IPS-18c (cell line): ENCODE data around the gene NRM.
"Not testable (repeated sequence)": the region's sequence is repeated elsewhere in the genome, so short reads cannot be mapped to it uniquely, and the experiment has no call there.

Experiments
- H3K4me3 ChIP-seq: 2 replicates; pipeline ENCODE4 v1.7.0; 2013; ENCODE audit warnings: low read depth, mild to moderate bottlenecking, low read length, moderate library complexity; ENCODE audit not compliant: insufficient read depth
- H3K9me3 ChIP-seq: one replicate; pipeline ENCODE4 v1.6.1; 2013; ENCODE audit warnings: mild to moderate bottlenecking, low read length, moderate library complexity; ENCODE audit not compliant: control insufficient read depth, insufficient read depth

NRM gene

DNA sequence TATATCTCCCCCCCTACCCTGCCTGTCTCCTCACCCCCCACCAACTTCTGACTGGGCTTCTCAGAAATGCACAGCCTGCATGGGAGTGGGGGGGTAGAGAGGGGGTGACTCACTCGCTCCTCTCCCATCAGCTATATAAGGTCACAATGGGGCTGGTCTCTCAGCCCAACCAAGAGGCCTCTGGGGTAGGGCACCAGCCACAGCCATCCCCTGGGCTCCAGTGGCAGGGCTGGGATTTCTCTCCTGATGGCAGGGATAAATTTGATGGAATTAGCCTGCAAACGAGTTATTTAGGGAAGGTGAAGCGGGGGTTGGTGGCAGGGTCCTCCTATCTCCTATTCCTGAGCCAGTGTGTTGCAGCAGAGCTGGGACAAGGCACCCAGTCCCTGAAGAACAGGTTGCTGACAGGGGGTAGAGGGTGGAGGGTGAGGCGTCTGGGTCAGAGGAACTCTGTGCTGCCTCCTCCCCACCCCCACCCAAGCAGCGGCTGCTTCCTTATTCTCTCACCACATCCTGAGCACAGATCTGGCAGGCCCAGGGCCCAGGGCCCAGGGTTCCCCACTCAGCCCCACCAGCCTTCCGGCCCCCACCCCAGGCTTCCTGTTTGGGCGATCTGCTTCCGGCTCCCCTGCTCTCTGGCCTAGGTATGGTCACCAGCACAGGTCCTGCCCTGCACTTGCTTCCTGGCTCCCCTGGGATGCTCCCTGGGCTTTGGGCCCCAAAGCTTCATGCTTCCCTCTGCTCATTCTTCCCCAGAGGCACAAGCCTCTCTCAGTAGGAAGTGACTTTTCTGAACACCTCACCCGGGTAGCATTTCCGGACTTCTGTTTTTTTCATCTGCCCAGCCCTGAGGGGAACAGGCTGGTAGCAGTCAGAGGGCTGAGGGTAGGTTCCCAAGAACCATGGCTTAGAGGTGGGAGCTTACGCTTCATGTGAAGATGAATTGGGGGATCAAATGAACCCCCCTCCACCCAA, 8.4 kb downstream of the NRM start:
- Histone ChIP-seq H3K9me3 (peaks cover 2% of the 10 kb centered on the region), H3K4me3 (peak overlapping the region; percentile 34; the same call in 1 of the 2 replicates)

GRCh38 chr6:30681766-30682142, 9.0 kb downstream of the NRM start:
- Histone ChIP-seq H3K4me3 (no peak overlapping the region), H3K9me3 (peaks cover 2% of the 10 kb centered on the region)

DNA sequence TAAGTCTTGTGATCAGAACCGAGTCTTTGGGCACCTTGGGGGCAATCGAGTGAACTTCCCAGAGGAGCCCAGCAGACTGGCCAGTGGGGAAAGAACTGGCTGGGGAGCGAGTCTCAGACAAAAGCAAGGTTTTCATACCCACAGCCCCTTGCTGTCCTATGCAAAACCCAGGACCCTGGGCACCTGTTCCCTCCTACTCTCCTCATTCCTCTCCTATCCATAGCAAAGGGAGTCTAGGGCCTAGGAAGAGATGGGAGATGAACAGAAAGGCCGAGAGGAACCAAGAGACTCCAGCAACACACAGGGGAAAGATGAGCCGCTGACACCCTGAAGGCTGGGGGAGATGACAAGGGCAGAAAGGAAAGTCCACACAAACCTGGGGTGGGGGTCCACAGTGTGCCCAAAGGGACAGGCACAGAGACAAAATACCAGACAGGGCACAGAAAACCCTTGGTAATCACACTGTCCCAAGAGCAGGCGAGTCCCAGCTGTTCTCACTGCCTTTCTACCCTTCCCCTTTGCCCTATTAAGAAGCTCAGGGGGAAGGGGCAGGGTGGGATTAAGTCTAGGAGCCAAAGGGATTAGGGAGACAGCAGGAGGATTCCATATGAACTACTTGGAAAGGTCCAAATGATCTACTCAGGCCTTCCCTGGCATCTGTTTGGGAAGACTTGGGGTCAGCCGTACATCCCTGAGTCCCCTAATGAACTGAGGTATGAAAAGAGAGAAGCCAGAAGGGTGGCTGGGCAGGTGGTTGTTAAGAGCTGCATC, 10.8 kb downstream of the NRM start:
- Histone ChIP-seq H3K9me3 (peaks cover 2% of the 10 kb centered on the region), H3K4me3 (no peak overlapping the region)

GRCh38 chr6:30678964-30679726, 11.6 kb downstream of the NRM start:
- Histone ChIP-seq H3K4me3 (no peak overlapping the region; the same call in 1 of the 2 replicates), H3K9me3 (peaks cover 2% of the 10 kb centered on the region)

GRCh38 chr6:30676660-30677285, 14.0 kb downstream of the NRM start:
- H3K9me3 ChIP-seq, result no peaks in the 10 kb centered on the region
- H3K4me3 ChIP-seq, result no peak overlapping the region

GRCh38 chr6:30672445-30673253, 18.1 kb downstream of the NRM start, which contains the start of gene DHX16:
TSS of gene DHX16 (minus strand) at chr6:30673006. CDS start at chr6:30672841, 165 bp downstream.
- Histone ChIP-seq H3K9me3 (no peaks in the 10 kb centered on the region), H3K4me3 (peak within 1 kb of the TSS; percentile 98)

GRCh38 chr6:30670760-30671527, 19.8 kb downstream of the NRM start:
- Histone ChIP-seq H3K4me3 (no peak overlapping the region), H3K9me3 (no peaks in the 10 kb centered on the region)

DNA sequence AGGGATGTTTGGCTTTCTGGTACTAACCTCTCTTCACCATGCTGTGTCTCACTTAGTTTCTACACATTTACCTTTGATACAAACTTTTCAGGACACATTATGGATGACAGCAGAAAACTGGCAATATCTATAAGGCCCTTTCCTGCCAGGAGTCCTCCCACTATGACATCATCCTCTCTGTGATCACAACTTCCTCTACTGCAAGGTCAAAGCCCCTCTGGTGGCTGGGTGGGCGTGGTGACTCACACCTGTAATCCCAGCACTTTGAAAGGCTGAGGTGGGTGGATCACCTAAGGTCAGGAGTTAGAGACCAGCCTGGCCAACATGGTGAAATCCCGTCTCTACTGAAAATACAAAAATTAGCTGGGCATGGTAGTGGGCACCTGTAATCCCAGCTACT, 24.5 kb downstream of the NRM start:
- not testable (repeated sequence) for H3K4me3 ChIP-seq, H3K9me3 ChIP-seq

DNA sequence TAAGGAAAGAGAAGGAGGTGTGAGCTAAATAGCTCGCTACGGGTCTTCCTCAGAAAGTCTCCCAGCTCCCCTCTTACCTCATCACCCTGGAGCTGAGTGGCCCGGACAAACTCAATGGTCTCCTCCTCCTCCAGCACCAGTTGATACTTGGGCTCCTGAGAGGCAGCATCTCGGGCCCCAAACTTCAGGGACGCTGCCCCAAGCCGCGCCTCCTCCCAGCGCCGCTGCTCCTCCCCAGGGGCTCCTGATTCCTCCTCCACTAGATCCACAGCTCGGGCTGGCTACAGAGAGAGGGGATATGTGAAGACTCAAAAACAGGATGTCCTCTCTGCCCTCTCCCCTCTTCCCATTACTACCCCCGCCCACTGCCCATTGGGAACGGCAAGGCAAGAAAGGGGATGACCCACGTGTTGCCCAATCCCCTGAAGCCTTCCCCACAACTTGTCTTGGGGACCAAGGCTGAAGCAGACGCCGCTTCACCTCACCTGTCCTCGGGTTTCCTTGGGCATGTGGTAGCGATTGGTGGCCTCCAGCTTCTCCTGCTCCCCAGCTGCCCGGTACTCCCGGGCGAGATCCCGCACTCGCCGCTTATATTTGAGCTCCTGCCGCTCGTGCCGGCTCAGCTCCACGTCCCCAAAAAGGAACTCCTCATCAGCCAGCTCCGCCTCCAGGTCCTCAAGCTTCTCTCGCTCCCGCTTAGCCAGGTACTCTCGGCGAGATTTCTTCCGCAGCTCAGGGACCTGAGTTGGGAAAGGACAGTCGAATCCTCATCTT, 25.6 kb downstream of the NRM start:
- no peaks in the 10 kb centered on the region for H3K9me3 ChIP-seq
- H3K4me3 ChIP-seq, result no peak overlapping the region

DNA sequence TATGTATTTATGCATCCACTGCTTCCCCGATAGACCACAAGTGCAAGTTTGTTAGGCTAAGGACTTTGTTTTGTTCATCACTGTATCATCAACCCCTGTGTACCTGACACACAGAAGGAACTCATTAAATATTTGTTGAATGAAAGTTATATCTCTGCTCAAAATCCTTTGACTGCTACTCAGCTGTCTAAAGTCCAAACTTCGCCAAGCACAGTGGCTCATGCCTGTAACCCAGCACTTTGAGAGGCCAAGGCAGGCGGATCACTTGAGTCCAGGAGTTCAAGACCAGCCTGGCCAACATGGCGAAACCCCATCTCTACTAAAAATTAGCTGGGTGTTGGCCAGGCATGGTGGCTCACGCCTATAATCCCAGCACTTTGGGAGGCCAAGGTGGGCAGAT, 32.9 kb downstream of the NRM start:
- H3K9me3 ChIP-seq, H3K4me3 ChIP-seq: not testable (repeated sequence)

- Histone ChIP-seq H3K4me3 (no peak overlapping the region), H3K9me3 (no peaks in the 10 kb centered on the region)
Observed at GRCh38 chr6:30657454-30657853, 33.3 kb downstream of the NRM start.

- no peaks in the 10 kb centered on the region for H3K9me3 ChIP-seq
- H3K4me3 ChIP-seq, result no peak overlapping the region
Observed at GRCh38 chr6:30656513-30656912, 34.3 kb downstream of the NRM start.

- H3K9me3 ChIP-seq, result no peaks in the 10 kb centered on the region
- no peak overlapping the region for H3K4me3 ChIP-seq
Observed at GRCh38 chr6:30655743-30656094, 35.1 kb downstream of the NRM start.

DNA sequence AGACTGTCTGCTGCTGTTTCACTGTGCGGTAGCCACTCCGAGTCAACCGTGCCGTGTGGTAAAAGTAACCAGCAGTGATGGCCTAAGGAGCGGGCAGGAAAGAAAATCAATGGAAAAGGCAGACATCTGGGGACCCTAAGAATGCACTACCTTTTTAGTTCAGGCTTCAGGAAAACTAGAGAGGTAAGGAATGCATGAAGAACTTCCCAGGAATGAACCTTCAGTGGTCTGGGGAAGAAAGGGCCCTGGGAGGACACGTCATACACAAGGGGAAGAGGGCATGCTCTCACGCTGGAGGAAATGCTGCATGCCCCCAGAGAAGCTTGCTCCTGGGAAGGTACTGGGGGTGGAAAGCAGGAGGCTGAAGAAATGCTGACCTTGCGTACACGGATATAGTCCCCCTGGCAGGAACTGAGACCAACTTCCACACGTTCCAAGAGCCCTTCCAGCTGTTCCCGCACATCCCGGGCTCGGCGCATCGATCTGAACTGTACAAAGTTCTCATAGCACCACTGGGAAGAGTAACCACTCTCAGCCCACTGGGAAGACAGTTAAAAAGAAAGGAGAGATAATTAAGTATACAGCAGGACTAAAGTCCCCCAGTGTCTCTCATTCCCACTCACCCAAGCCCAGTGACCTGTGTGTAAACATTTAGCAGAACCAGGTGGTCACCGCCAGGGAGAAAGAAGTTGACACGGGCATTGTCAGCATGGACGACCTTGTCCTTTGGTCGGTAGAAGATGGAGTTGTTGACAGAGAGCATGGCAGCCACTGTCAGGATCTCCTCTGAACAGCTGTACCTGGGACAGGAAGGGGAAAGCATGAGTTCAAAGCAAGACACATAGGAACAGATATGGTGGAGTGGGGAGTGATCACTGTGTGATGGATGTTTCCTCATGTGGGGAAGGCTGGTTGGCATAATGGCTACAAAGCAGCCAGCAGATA, 35.7 kb downstream of the NRM start:
- Histone ChIP-seq H3K9me3 (no peaks in the 10 kb centered on the region), H3K4me3 (no peak overlapping the region)
